ENCODE results near the gene SH3PXD2A. TPM values are rescaled to one million over a fixed set of nuclear protein-coding genes. Genes with fewer than 3 reads are reported as not detected.

Gene SH3PXD2A
- total RNA-seq, 1 donor: 29.0 TPM

GRCh38 chr10:103896225-103896624, 40.8 kb upstream of the SH3PXD2A start:
- H3K27me3 ChIP-seq (ENCODE audit: insufficient read depth, low read length): no peaks in the 10 kb centered on the region
- H3K4me1 ChIP-seq (ENCODE audit: insufficient read depth, low read length): peaks cover 27% of the 10 kb centered on the region
- no peak for DNase-seq (ENCODE audit: insufficient read length, low spot score, missing footprints)
- H4K20me1 ChIP-seq (ENCODE audit: insufficient read depth, low read length): no peaks in the 10 kb centered on the region
- H3K36me3 ChIP-seq (ENCODE audit: insufficient read depth, low read length): peaks cover 23% of the 10 kb centered on the region
- TF ChIP-seq CTCF (IDR thresholded peaks at IDR 0.05; ENCODE audit: extremely low read depth, low read depth, low read length): no peak
- H3K9me3 ChIP-seq (ENCODE audit: low read depth, low read length): no peaks in the 10 kb centered on the region
- peak overlapping the region; percentile 70 for H3K4me2 ChIP-seq (ENCODE audit: insufficient read depth, low read length)
- no peak overlapping the region for H3K4me3 ChIP-seq (ENCODE audit: insufficient read depth, low read length)
- H2AFZ ChIP-seq (ENCODE audit: low read length): no peak overlapping the region
- peak overlapping the region; percentile 75 for H3K27ac ChIP-seq (ENCODE audit: low read depth, low read length)
- no peaks in the 10 kb centered on the region for H3K79me2 ChIP-seq (ENCODE audit: insufficient read depth, low read length)

DNA sequence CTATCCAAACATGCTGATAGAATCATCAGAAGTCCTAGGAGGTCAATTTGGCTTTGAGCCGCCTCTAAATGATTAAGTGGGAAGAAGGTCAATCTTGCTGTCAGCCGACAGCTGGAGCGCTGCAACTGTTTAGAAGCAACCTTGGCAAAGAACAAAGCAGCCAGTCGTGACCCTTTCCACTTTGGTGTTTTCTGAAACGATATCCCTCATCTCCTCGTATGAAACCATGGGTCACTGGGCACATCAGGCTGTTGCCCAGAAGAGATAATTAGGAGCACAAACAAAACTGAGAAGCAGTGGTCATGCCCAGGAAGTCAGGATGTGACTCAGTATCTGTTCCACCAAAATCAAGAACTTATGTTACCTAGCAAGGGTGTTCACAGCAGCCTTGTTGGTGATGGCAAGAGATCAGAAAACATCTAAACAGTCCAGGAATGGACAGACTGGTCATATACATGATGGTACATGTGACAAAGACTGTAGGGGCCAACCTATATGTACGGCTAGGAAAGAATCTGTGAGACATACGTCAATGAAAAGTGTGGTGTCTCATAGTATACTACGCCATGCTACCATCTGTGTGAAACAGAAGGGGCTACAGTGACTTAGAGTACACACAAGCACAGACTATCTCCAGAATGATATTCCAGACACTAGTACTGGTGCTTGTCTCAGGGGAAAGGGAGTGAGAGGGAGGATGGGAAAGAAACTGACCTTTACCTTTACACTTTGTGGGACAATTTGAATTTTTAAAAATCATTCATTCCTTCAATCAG, 40.2 kb upstream of the SH3PXD2A start:
- Histone ChIP-seq H3K27ac (ENCODE audit: low read depth, low read length) (peak overlapping the region; percentile 75), H3K4me1 (ENCODE audit: insufficient read depth, low read length) (peaks cover 27% of the 10 kb centered on the region), H2AFZ (ENCODE audit: low read length) (peak overlapping the region; percentile 73), H3K4me2 (ENCODE audit: insufficient read depth, low read length) (peak overlapping the region; percentile 70), H3K9me3 (ENCODE audit: low read depth, low read length) (no peaks in the 10 kb centered on the region), H3K36me3 (ENCODE audit: insufficient read depth, low read length) (peaks cover 29% of the 10 kb centered on the region), H3K4me3 (ENCODE audit: insufficient read depth, low read length) (peak overlapping the region; percentile 17), H3K79me2 (ENCODE audit: insufficient read depth, low read length) (no peaks in the 10 kb centered on the region), H4K20me1 (ENCODE audit: insufficient read depth, low read length) (no peaks in the 10 kb centered on the region), H3K27me3 (ENCODE audit: insufficient read depth, low read length) (no peaks in the 10 kb centered on the region)
- no peak for TF ChIP-seq CTCF (IDR thresholded peaks at IDR 0.05; ENCODE audit: extremely low read depth, low read depth, low read length)
- DNase-seq (ENCODE audit: insufficient read length, low spot score, missing footprints): no peak

DNA sequence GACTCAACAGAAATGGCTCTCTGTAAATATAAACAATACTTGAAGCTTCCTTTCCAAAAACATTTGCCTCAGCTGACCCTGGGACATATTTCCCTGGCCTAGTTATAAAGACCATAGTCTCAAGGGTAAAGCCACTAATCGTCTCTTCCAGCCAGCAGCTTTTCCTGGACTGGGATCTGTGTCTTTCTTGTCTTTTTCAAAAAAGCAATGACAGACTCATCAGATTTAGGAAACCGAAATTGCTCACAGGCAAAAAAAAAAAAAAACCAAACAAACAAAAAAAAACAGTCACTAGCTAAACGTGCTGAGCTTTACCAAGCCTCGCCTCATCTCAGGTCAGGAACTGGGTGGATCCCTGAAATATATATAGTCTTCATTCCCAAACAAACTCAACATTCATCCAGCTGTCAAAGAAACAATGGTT, 39.1 kb upstream of the SH3PXD2A start:
- Histone ChIP-seq H3K79me2 (ENCODE audit: insufficient read depth, low read length) (no peaks in the 10 kb centered on the region), H3K27ac (ENCODE audit: low read depth, low read length) (peak overlapping the region; percentile 75), H3K4me2 (ENCODE audit: insufficient read depth, low read length) (peak overlapping the region; percentile 70), H3K4me3 (ENCODE audit: insufficient read depth, low read length) (no peak overlapping the region), H3K36me3 (ENCODE audit: insufficient read depth, low read length) (peaks cover 30% of the 10 kb centered on the region), H4K20me1 (ENCODE audit: insufficient read depth, low read length) (no peaks in the 10 kb centered on the region), H2AFZ (ENCODE audit: low read length) (peak overlapping the region; percentile 56), H3K27me3 (ENCODE audit: insufficient read depth, low read length) (no peaks in the 10 kb centered on the region), H3K4me1 (ENCODE audit: insufficient read depth, low read length) (peaks cover 27% of the 10 kb centered on the region), H3K9me3 (ENCODE audit: low read depth, low read length) (no peaks in the 10 kb centered on the region)
- TF ChIP-seq CTCF (IDR thresholded peaks at IDR 0.05; ENCODE audit: extremely low read depth, low read depth, low read length): no peak
- DNase-seq (ENCODE audit: insufficient read length, low spot score, missing footprints): no peak

DNA sequence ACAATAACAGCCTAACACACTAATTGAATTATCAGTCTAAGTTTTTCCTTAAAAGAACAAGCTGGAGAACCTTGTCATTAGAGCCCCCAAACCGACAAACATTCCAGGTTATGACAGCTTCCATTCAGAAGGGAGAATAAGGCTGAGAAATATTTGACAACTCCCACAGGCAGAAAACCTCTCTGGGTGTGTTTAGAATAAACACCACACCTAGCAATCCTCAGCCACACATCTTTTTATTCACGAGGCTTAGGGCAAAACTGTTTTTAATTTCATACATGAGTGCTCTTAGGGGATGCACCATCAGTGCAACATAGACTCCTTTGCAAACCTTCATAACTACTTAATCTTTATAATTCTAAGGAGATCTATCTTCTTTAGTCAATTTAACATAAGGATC, 38.4 kb upstream of the SH3PXD2A start:
- peak overlapping the region; percentile 75 for H3K27ac ChIP-seq (ENCODE audit: low read depth, low read length)
- H3K79me2 ChIP-seq (ENCODE audit: insufficient read depth, low read length): no peaks in the 10 kb centered on the region
- H3K4me2 ChIP-seq (ENCODE audit: insufficient read depth, low read length): no peak overlapping the region
- H3K36me3 ChIP-seq (ENCODE audit: insufficient read depth, low read length): peaks cover 30% of the 10 kb centered on the region
- H2AFZ ChIP-seq (ENCODE audit: low read length): no peak overlapping the region
- H3K27me3 ChIP-seq (ENCODE audit: insufficient read depth, low read length): no peaks in the 10 kb centered on the region
- H4K20me1 ChIP-seq (ENCODE audit: insufficient read depth, low read length): no peaks in the 10 kb centered on the region
- no peak overlapping the region for H3K4me3 ChIP-seq (ENCODE audit: insufficient read depth, low read length)
- no peak for DNase-seq (ENCODE audit: insufficient read length, low spot score, missing footprints)
- peaks cover 28% of the 10 kb centered on the region for H3K4me1 ChIP-seq (ENCODE audit: insufficient read depth, low read length)
- TF ChIP-seq CTCF (IDR thresholded peaks at IDR 0.05; ENCODE audit: extremely low read depth, low read depth, low read length): no peak
- H3K9me3 ChIP-seq (ENCODE audit: low read depth, low read length): no peaks in the 10 kb centered on the region
